PFSK-1 (cell line): ENCODE measurements around the gene IFNL2.

ENCODE experiments used
- FOXP2 ChIP-seq: optimal IDR thresholded peaks from 2 replicates; pipeline ENCODE3; 2011; ENCODE audit warnings: borderline replicate concordance, control low read depth, inconsistent platforms; ENCODE audit not compliant: insufficient read depth; ENCODE audit errors: extremely low read length, extremely low read depth
- POLR2AphosphoS5 ChIP-seq: IDR thresholded peaks from 2 replicates; pipeline ENCODE4 v1.6.1; 2012; ENCODE audit warnings: low read depth, mild to moderate bottlenecking, control low read depth, low read length, moderate library complexity
- SIN3A ChIP-seq: IDR thresholded peaks from 2 replicates; pipeline ENCODE4 v1.6.1; 2012; ENCODE audit warnings: mild to moderate bottlenecking, low read length, moderate library complexity, borderline replicate concordance; ENCODE audit not compliant: insufficient read depth
- TAF1 ChIP-seq: IDR thresholded peaks from 2 replicates; pipeline ENCODE4 v1.6.1; 2012; ENCODE audit warnings: low read length, control low read depth, borderline replicate concordance; ENCODE audit not compliant: insufficient read depth
- TF ChIP-seq, protein P1 (sequence below), 2 experiments: IDR thresholded peaks; 2 replicates each; pipeline versions ENCODE4 v1.6.1 to v1.8.0; 2011 to 2012; ENCODE audit warnings: low read depth in 2 of 2, low read length in 2 of 2, control low read depth in 1 of 2, inconsistent platforms in 1 of 2, mild to moderate bottlenecking in 1 of 2, moderate library complexity in 1 of 2; ENCODE audit not compliant: insufficient read depth in 1 of 2

IFNL2 gene

DNA sequence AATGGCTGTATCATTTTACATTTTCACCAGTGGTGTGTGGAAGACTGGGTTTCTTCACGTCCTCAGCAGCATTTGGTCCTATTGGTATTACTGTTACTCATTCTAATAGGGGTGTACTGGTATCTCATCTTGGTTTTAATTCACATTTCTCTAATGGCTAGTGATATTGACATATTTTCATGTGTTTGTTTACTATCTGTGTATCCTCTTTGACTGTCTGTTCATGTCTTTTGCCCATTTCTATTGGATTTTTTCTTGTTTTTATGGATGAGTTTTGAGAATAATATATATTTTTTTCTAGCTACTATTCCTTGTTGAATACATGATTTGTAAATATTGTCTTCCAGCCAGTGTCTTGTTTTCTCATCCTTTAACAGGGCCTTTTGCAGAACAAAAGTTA is 13.8 kb downstream of the IFNL2 start:
- no peak for TF ChIP-seq TAF1
- no peak for TF ChIP-seq POLR2AphosphoS5
- no peak for TF ChIP-seq FOXP2
- TF ChIP-seq SIN3A = no peak
- TF ChIP-seq, protein P1, sequence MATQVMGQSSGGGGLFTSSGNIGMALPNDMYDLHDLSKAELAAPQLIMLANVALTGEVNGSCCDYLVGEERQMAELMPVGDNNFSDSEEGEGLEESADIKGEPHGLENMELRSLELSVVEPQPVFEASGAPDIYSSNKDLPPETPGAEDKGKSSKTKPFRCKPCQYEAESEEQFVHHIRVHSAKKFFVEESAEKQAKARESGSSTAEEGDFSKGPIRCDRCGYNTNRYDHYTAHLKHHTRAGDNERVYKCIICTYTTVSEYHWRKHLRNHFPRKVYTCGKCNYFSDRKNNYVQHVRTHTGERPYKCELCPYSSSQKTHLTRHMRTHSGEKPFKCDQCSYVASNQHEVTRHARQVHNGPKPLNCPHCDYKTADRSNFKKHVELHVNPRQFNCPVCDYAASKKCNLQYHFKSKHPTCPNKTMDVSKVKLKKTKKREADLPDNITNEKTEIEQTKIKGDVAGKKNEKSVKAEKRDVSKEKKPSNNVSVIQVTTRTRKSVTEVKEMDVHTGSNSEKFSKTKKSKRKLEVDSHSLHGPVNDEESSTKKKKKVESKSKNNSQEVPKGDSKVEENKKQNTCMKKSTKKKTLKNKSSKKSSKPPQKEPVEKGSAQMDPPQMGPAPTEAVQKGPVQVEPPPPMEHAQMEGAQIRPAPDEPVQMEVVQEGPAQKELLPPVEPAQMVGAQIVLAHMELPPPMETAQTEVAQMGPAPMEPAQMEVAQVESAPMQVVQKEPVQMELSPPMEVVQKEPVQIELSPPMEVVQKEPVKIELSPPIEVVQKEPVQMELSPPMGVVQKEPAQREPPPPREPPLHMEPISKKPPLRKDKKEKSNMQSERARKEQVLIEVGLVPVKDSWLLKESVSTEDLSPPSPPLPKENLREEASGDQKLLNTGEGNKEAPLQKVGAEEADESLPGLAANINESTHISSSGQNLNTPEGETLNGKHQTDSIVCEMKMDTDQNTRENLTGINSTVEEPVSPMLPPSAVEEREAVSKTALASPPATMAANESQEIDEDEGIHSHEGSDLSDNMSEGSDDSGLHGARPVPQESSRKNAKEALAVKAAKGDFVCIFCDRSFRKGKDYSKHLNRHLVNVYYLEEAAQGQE (IDR thresholded peaks at IDR 0.05; ENCODE audit: insufficient read depth in 1 of 2, low read depth in 2 of 2, low read length in 2 of 2) = no peak

DNA sequence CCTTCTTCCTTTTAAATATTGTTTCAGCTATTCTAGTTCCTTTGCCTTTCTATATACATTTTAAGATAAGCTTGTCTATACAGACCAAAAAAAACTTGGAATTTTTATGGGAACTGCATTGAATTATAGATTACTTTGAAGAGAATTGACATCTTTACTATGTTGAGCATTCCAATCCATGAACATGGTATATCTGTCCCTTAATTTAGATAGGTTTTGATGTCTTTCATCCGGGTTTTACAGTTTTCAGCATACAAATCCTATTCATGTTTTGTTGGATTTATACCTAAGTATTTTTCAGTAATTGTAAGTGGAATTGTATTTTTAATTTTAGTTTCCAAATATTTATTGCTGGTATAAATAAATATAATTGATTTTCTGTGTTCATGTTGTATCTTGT is 15.8 kb downstream of the IFNL2 start:
- TF ChIP-seq POLR2AphosphoS5 (no peak), FOXP2 (no peak), SIN3A (no peak), TAF1 (no peak)
- TF ChIP-seq, protein P1 (IDR thresholded peaks at IDR 0.05; ENCODE audit: insufficient read depth in 1 of 2, low read depth in 2 of 2, low read length in 2 of 2) = no peak

DNA sequence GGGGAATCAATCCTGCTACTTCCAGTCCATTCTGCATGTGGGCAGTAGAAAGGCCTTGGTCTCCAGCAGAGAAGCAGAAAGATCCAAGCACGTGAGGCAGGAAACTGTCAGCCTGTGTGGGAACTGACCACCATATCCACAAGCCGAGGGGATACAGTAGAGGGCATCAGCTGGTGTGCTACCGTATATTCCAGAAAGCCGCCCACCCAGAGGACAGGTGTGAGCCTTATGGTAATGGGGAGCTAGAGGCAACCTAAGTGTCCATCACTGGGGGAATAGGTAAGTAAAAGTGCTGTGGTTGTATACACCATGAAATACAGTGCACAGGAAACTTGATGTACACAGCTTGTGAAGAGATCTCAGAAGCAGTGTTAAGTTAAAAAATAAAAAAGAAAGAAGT is 25.2 kb downstream of the IFNL2 start:
- TF ChIP-seq TAF1 (no peak), POLR2AphosphoS5 (no peak), SIN3A (no peak), FOXP2 (no peak)
- TF ChIP-seq, protein P1 (IDR thresholded peaks at IDR 0.05; ENCODE audit: insufficient read depth in 1 of 2, low read depth in 2 of 2, low read length in 2 of 2) = no peak

DNA sequence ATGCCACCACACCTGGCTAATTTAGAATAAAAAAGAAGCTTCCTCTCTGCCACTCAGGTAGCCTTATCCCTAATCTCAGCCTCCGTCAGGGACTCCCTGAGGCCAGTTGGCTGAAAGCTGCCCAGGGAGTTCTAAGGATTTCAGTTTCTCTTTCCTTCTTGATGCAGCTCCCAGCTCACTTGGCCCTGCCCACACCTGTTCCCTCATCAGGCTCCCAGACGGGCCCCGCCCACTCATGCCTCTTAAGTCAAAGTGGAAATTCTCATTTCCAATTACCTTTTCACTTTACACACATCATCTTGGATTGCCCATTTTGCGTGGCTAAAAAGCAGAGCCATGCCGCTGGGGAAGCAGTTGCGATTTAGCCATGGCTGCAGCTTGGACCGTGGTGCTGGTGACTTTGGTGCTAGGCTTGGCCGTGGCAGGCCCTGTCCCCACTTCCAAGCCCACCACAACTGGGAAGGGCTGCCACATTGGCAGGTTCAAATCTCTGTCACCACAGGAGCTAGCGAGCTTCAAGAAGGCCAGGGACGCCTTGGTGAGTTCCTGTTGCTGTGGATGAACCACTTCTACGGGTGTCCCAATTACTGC is 28.0 kb downstream of the IFNL2 start, which contains the start of gene IFNL1:
Gene IFNL1 (plus strand): TSS at position 353 of the 591 bp plus-strand sequence. CDS start 15 bp downstream, at position 368.
- TF ChIP-seq SIN3A (no peak), FOXP2 (no peak), TAF1 (no peak), POLR2AphosphoS5 (no peak)
- TF ChIP-seq, protein P1 (IDR thresholded peaks at IDR 0.05; ENCODE audit: insufficient read depth in 1 of 2, low read depth in 2 of 2, low read length in 2 of 2) = no peak

DNA sequence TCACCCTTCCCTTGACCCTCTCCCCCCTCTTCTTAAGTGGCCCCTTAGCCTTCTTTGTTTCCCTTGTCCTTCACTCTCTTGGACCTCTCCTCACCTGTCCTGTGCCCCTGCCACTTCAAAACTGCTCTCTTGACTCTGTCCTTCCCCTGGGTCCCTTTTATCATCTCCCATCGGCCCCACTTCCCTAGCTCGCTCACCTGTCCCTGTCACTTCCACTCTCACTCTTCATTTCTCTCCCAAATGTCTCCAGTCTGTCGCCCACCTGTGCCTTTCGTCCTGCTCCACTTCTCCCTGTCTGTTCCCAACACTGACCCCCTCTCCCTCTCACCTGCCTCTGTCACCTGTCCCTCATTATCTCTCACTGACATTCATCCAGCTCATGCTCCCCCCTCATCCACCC is 28.7 kb downstream of the IFNL2 start:
- TF ChIP-seq POLR2AphosphoS5 (no peak), TAF1 (no peak), FOXP2 (no peak), SIN3A (no peak)
- TF ChIP-seq, protein P1 (IDR thresholded peaks at IDR 0.05; ENCODE audit: insufficient read depth in 1 of 2, low read depth in 2 of 2, low read length in 2 of 2) = no peak
